HuH-7.5 (cell line): ENCODE measurements around the gene RTL5.

Source experiments
- DNase-seq: peaks from one replicate; pipeline ENCODE4 v3.0.0; 2011; ENCODE audit warnings: low spot score

Gene RTL5

DNA sequence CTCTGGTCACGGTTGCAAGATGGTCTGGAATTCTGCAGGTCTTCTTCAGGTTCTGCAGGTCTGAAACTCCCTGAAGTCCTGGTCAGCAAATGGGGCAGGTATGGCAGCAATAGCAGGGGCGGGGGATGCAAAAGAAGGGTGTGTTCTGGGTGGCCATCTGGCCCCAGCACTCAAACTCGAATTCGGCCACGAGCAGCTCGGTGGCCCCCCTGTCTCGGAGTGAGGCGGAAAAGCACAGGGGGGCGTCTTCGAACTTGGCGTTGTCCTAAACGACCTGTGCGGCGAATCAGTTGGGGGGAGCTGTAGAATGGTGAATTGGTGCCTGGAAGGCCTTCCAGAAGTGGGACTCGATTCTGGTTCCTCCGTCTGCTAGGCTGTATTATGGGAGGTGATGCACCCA lies 2.1 kb downstream of the RTL5 start:
- no peak for DNase-seq

GRCh38 chrX:72128881-72129280 lies 2.8 kb downstream of the RTL5 start:
- peak; percentile 32 for DNase-seq

- DNase-seq, result no peak
Observed at GRCh38 chrX:72128183-72128834, 3.4 kb downstream of the RTL5 start.

DNA sequence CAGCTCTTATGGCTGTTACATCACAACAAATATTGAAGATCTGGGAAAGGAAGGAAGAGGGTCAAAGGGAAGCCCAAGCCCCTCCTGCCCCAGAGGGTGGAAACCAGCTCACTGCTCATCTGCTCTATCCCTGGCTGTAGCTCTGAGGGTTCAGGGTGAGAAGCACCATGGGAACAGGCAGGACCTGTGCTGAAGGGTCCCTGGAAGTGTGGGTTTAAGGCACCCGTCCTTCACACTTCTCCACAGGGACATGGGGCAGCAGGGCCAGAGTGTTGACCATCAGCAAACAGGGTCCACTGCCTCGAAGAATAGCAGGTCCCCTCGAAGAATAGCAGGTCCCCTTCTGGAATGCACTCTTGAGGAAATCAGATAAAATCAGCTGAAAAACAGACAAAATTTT lies 4.4 kb downstream of the RTL5 start:
- no peak for DNase-seq

DNA sequence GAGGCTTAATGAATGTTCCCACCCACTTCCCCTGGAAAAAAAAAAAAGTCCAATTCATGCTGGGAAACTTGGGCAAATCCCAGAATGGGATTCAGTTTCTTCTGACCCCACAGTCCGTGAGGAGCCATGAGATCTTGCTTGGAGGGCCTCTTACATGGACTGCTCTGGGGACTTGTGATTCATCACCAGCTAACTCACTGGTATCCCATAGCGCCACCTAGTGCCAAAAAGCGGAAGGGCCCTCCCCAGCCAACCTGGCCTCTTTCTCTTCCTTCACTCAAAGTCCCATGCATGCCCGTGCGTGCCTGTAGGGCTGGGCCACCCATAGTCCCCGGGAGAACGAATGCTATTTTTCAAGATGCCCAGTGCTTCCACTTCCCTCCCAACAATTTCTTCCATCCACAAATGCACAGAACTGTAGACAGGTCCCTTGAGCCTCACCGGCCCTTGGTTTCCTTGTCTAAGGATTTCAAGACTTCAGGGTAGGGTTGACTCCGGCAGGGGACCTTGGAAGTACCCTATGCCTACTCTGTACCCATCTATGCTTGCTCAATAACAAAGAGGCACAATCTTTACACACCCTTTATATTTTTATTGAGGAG lies 5.1 kb downstream of the RTL5 start:
- peak; percentile 78 for DNase-seq

GRCh38 chrX:72126048-72126415 lies 5.7 kb downstream of the RTL5 start:
- DNase-seq, result no peak

DNA sequence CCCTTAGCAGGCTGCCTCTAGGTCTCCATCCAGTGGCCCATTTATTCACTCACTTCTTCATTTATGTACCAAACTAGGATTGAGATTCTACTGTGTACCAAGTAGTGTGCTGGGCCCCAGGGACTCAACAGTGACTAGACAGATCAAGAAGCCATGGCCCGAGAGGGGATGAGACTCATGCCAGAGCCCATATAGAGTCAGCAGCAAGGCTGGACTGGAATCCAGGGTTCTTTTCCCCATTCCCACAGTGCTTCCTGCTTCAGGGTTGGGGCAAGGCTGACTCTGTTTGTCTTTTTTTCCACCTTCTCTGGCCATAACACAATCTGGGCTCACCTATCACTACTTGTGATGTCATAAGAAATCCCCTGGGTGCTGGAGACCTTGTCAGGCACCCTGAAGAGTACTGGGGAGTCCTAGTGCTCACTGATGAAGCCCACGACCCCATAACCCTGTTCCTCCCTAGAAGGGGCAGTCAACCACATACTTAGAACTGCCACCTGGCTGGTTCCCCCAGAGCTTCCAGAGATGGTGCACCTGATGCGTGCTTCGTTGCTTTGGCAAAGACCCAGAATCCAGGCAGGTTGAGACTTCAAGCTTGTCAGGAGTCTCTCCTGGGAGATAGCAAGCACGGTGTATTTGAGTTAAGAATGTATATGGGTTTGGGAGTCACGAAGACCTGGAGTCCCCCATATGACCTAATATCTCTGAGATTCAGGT lies 6.2 kb downstream of the RTL5 start:
- no peak for DNase-seq

- no peak for DNase-seq
Observed at GRCh38 chrX:72124540-72125201, 7.0 kb downstream of the RTL5 start.

- DNase-seq, result no peak
Observed at GRCh38 chrX:72123471-72124185, 8.1 kb downstream of the RTL5 start.

GRCh38 chrX:72122621-72123337 lies 8.9 kb downstream of the RTL5 start:
- no peak for DNase-seq

GRCh38 chrX:72121383-72121782 lies 10.3 kb downstream of the RTL5 start:
- no peak for DNase-seq

DNA sequence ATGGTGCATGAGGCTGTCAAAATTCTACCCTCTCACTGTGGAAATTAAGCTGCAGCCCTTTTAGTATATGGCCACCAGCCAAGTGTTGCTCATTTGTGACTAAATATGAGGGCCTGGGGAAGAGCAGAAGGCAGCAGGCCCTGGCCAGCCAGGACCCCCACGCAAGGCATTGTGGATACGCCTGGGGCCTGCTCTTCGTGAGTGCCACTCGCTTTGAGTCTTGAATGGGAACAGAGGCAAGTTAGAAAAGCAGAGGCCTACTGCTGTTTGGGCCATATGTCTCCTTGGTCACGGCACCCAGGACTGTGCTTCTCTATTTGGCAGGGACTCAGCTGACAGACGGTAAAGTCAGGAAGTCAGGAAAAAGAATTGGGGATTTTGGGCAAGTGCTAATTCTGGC lies 10.9 kb downstream of the RTL5 start:
- no peak for DNase-seq

- DNase-seq, result no peak
Observed at GRCh38 chrX:72117636-72118210, 14.0 kb downstream of the RTL5 start.

DNA sequence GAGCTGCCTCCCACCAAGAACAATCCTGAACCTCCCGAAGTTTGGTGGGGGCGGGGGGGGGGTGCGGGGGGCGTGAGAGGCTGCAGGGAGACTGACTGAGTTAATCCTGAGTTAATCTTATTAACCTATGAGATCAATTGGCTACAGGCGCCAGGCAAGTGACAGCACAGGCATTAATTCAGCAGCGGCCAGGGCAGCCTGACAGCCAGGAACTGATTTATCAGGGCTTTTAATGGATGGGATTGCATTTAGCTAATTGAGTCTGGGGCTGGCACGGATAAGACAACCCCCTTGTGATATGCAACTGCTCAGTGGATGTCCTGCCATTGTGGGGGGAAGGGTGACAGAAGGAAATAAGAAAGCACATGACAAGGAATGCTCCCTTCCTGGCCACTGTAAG lies 16.3 kb downstream of the RTL5 start:
- DNase-seq, result no peak

DNA sequence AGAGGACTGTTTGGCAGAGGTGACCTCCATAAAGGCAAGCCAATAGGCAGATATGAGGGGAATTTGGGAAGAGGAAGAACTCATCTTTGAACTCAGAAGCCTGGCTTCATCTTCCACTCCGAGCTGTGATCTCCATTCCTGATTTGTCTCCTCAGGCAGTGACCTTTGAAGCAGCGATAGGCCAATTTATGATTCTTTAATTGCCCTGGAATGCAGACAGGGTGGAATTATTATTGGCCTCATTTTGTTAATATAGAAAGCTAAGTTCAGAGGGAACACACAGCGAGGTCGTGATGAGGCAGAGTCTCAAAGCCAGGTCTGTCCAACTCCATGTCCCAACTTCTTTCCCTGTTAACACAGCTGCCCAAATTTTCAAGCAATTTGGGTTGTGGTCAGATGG lies 16.9 kb downstream of the RTL5 start:
- DNase-seq, result no peak

DNA sequence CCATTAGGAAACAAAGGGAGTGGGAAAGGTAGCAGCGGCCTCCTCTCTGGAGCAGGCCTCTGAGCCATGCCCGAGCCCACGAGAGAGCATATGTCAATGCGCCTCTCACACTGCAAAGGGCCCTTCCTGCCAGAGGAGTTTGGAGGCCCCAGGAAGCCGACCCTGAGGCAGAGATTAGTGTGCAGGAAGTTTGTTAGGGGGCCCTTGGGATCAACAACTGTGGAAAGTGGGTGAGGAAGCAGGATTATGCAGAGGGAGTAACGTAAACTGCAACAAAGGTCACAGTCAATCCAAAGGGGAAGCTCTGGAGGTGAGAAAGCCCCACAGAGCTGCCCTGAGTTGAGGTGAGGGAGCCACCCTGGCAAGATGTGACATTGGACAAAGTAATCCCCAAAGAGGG lies 17.4 kb downstream of the RTL5 start:
- DNase-seq, result no peak

DNA sequence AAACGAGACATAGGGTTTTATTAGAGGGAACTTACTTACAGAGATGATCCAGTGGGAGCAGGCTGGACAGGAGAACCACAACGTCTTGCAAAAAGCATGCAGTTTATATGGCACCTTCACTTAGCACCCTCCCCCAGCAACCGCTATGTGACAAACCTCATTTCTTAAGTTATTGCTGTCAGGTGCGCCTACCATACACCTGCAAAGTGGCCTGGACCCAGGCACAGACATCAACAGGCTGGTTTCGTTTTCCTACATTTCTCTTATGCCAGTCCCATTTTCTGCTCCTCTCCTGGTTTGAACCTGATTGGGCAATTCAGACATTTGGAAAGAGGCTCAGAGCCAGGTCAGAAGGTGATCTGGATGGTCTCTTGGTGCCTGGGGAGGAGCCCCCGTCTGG lies 18.3 kb downstream of the RTL5 start:
- no peak for DNase-seq

DNA sequence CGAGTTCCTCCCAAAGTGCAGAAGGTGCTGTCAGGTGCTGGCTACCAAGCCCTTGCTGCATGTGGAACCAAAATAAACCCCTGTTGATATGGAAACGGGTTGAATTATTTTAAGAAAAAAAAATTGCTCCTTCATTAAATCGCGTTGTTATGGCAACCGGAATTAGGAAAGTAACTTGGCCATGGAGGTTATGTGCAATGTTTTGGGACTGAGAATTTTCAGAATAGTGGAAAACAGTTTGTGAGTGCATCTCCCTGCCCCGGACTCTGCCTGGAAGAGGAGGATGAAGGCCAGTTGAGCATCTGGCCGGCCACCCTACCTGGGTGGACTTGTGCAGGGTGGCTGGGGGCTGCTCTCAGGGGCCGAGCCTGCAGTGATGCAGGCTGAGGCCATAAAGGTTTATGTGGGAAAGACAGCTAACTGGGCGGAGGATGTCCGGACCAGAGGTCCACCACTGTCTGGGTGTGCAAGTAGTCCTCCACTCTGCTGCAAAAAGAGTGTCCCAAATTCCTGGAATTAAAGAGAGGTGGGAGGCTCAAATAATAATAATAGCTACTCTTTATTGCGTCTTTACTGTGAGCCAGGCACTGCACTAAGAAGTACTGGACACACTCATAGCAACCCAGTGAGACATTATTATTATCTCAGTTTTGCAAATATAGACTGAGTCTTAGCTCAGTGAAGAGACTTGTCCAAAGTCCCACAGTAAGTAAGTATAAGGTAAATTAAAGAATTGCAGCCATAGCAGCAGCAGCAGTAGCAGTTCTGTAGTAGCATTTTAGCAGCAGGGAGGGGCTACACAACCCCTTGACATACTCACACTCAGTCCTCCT lies 20.6 kb downstream of the RTL5 start:
- no peak for DNase-seq

GRCh38 chrX:72110051-72110875 lies 21.5 kb downstream of the RTL5 start:
- no peak for DNase-seq

DNA sequence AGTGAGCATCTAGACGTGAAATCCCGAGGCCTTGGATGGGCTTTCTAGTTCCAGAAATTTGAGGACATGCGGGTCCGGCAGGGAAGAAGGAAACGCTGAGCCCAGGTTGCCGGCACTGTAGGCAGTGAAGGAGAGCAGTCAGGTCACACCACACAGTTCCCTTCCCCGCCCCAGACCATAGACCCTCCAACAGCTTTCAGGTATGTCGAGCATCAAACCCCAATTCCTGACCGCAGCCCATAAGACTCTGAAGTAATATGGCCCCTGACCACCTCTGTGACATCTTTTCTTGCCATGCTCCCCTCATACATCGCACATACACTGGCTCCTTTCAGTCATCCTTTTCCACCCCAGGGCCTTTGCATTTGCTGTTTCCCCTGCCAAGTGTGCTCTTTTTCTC lies 23.0 kb downstream of the RTL5 start:
- no peak for DNase-seq
